ENCODE data around the gene RPL26. TPM values are rescaled to one million over a fixed set of nuclear protein-coding genes. Genes with fewer than 3 reads are reported as not detected.

Gene RPL26
- total and polyA plus RNA-seq, 2 donors (not counting 1 experiment from before 2014, with no cell fraction given) = 2,684 to 4,449 TPM

DNA sequence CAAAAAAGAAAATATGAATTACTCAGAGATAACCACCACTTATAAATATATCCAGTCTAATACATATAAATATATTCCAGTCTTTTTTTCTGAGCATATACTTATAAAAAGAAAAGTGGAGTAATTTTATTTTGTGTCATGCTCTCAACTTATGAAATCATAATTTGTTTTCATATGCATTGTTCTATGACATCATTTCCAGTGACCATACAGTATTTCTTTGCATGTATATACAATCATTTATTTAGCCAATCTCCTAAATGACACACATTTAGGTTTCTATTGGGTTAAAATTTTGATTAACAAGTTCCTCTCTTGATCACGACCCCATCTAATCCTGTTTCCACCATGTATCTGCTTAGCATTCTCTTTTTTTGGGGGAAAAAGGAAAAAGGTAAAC, 36.3 kb upstream of the RPL26 start:
- intact Hi-C loops (cut with micrococcal nuclease) = no loop called here
- peaks cover 55% of the 10 kb centered on the region for H3K27me3 Mint-ChIP-seq
- CTCF ChIA-PET = interaction anchor here (2.5 kb wide), 1 partner anchor 8 kb away, joined by 16 read pairs; no protein-coding TSS in a partner anchor

DNA sequence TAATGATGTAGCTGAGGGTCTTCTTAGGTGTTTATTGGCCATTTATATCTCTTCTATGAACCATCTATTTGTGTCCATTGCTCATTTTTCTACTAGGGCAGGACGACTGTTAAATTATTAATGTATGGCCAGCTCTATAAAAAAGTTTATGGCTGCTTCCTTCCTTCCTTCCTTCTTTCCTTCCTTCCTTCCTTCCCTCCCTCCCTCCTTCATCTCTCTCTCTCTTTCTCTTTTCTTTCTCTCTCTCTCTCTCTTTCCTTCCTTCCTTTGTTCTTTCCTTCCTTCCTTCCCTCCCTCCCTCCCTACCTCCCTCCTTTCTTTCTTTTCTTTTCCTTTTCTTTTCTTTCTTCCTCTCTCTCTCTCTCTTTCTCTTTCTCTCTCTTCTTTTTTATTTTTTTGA, 35.5 kb upstream of the RPL26 start:
- Histone ChIP-seq H3K4me1 (ENCODE audit: control insufficient read depth in 2 of 2, insufficient read depth in 2 of 2, low read length in 2 of 2) (no peaks in the 10 kb centered on the region), H3K4me3 (ENCODE audit: control extremely low read depth in 1 of 5, extremely low read depth in 1 of 5, insufficient read depth in 1 of 5, low read depth in 2 of 5, low read length in 4 of 5) (peak overlapping the region in 1 of 5 experiments; percentile 21), H3K9me3 (ENCODE audit: control extremely low read depth in 1 of 3, control insufficient read depth in 2 of 3, insufficient read depth in 1 of 3, low read length in 2 of 3) (peaks cover 0 to 4% (median 0%) of the 10 kb centered on the region in 3 donors), H3K4me2 (replicated peaks; ENCODE audit: low read depth, low read length, poor library complexity, severe bottlenecking) (no peak overlapping the region), H4K20me1 (ENCODE audit: control insufficient read depth, insufficient read depth, low read length, poor library complexity, severe bottlenecking) (no peaks in the 10 kb centered on the region), H3K27ac (ENCODE audit: low read length in 2 of 2) (no peak overlapping the region), H3K9ac (ENCODE audit: low read length) (no peak overlapping the region), H3K27me3 (replicated peaks in 1 of 4; ENCODE audit: control extremely low read depth in 1 of 4, control insufficient read depth in 3 of 4, insufficient read depth in 4 of 4, low read length in 3 of 4) (peaks cover 0 to 17% (median 10%) of the 10 kb centered on the region in 4 experiments), H2AFZ (ENCODE audit: insufficient read depth, low read depth, low read length, poor library complexity, severe bottlenecking) (no peak overlapping the region), H3K79me2 (ENCODE audit: control insufficient read depth, insufficient read depth, low read length) (no peaks in the 10 kb centered on the region), H3K36me3 (replicated peaks in 1 of 2; ENCODE audit: control extremely low read depth in 1 of 2, control insufficient read depth in 1 of 2, extremely low read depth in 1 of 2, insufficient read depth in 2 of 2, low read length in 1 of 2) (no peaks in the 10 kb centered on the region)
- ATAC-seq (ENCODE audit: low read depth) (no peak), DNase-seq (no peak)
- Mint-ChIP-seq H3K27me3 (peaks cover 55% of the 10 kb centered on the region), H3K9me3 (ENCODE audit: insufficient read depth) (no peaks in the 10 kb centered on the region), H3K4me3 (no peak overlapping the region), H3K4me1 (no peaks in the 10 kb centered on the region), H3K27ac (no peak overlapping the region)
- TF ChIP-seq, protein P1, sequence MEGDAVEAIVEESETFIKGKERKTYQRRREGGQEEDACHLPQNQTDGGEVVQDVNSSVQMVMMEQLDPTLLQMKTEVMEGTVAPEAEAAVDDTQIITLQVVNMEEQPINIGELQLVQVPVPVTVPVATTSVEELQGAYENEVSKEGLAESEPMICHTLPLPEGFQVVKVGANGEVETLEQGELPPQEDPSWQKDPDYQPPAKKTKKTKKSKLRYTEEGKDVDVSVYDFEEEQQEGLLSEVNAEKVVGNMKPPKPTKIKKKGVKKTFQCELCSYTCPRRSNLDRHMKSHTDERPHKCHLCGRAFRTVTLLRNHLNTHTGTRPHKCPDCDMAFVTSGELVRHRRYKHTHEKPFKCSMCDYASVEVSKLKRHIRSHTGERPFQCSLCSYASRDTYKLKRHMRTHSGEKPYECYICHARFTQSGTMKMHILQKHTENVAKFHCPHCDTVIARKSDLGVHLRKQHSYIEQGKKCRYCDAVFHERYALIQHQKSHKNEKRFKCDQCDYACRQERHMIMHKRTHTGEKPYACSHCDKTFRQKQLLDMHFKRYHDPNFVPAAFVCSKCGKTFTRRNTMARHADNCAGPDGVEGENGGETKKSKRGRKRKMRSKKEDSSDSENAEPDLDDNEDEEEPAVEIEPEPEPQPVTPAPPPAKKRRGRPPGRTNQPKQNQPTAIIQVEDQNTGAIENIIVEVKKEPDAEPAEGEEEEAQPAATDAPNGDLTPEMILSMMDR (IDR thresholded peaks at IDR 0.05) = no peak
- no peak for TF ChIP-seq EZH2 (IDR thresholded peaks at IDR 0.05; ENCODE audit: borderline replicate concordance, insufficient read depth, low read depth, low read length, poor library complexity, severe bottlenecking)
- intact Hi-C loops (cut with micrococcal nuclease) = no loop called here
- POLR2A ChIA-PET = no interaction called here
- CTCF ChIA-PET = no interaction called here
- WGBS (ENCODE audit: insufficient coverage) = no CpG with 5 or more reads among the region's 1 CpG

More for the DNA sequence above, 36.3 kb upstream of the RPL26 start:
- Histone ChIP-seq H3K4me2 (replicated peaks; ENCODE audit: low read depth, low read length, poor library complexity, severe bottlenecking) (no peak overlapping the region), H3K27me3 (replicated peaks in 1 of 4; ENCODE audit: control extremely low read depth in 1 of 4, control insufficient read depth in 3 of 4, insufficient read depth in 4 of 4, low read length in 3 of 4) (peaks cover 0 to 16% (median 10%) of the 10 kb centered on the region in 4 experiments), H3K36me3 (replicated peaks in 1 of 2; ENCODE audit: control extremely low read depth in 1 of 2, control insufficient read depth in 1 of 2, extremely low read depth in 1 of 2, insufficient read depth in 2 of 2, low read length in 1 of 2) (no peaks in the 10 kb centered on the region), H4K20me1 (ENCODE audit: control insufficient read depth, insufficient read depth, low read length, poor library complexity, severe bottlenecking) (no peaks in the 10 kb centered on the region), H2AFZ (ENCODE audit: insufficient read depth, low read depth, low read length, poor library complexity, severe bottlenecking) (no peak overlapping the region), H3K9me3 (ENCODE audit: control extremely low read depth in 1 of 3, control insufficient read depth in 2 of 3, insufficient read depth in 1 of 3, low read length in 2 of 3) (peaks cover 0 to 4% (median 0%) of the 10 kb centered on the region in 3 donors), H3K4me1 (ENCODE audit: control insufficient read depth in 2 of 2, insufficient read depth in 2 of 2, low read length in 2 of 2) (no peaks in the 10 kb centered on the region), H3K9ac (ENCODE audit: low read length) (no peak overlapping the region), H3K79me2 (ENCODE audit: control insufficient read depth, insufficient read depth, low read length) (no peaks in the 10 kb centered on the region), H3K4me3 (ENCODE audit: control extremely low read depth in 1 of 5, extremely low read depth in 1 of 5, insufficient read depth in 1 of 5, low read depth in 2 of 5, low read length in 4 of 5) (no peak overlapping the region), H3K27ac (ENCODE audit: low read length in 2 of 2) (no peak overlapping the region)
- ATAC-seq (ENCODE audit: low read depth) = no peak
- TF ChIP-seq, protein P1 (IDR thresholded peaks at IDR 0.05) = no peak
- TF ChIP-seq EZH2 (IDR thresholded peaks at IDR 0.05; ENCODE audit: borderline replicate concordance, insufficient read depth, low read depth, low read length, poor library complexity, severe bottlenecking) = no peak
- H3K27ac Mint-ChIP-seq = no peak overlapping the region
- H3K4me1 Mint-ChIP-seq = no peaks in the 10 kb centered on the region
- no peak for DNase-seq
- POLR2A ChIA-PET = no interaction called here
- no peaks in the 10 kb centered on the region for H3K9me3 Mint-ChIP-seq (ENCODE audit: insufficient read depth)
- no CpG with 5 or more reads among the region's 1 CpG for WGBS (ENCODE audit: insufficient coverage)
- H3K4me3 Mint-ChIP-seq = no peak overlapping the region
